Keratinocyte (primary cell): ENCODE data around the gene TBC1D30.

Experiments
- EZH2 ChIP-seq: IDR thresholded peaks from one replicate; pipeline ENCODE4 v1.6.1; 2012; ENCODE audit warnings: inconsistent platforms, mild to moderate bottlenecking, low read length, moderate library complexity
- TF ChIP-seq, protein P1 (sequence below), 3 experiments: IDR thresholded peaks in 1 of 3; conservative IDR thresholded peaks in 1 of 3; optimal IDR thresholded peaks in 1 of 3; 2 replicates in 2 of 3; 3 replicates in 1 of 3; pipeline versions ENCODE3 to v1.5.1; 2011; ENCODE audit warnings: low read length in 3 of 3, mild to moderate bottlenecking in 3 of 3, moderate library complexity in 2 of 3, control low read depth in 1 of 3, inconsistent platforms in 1 of 3; ENCODE audit not compliant: insufficient read depth in 2 of 3; ENCODE audit errors: extremely low read depth in 1 of 3

DNA sequence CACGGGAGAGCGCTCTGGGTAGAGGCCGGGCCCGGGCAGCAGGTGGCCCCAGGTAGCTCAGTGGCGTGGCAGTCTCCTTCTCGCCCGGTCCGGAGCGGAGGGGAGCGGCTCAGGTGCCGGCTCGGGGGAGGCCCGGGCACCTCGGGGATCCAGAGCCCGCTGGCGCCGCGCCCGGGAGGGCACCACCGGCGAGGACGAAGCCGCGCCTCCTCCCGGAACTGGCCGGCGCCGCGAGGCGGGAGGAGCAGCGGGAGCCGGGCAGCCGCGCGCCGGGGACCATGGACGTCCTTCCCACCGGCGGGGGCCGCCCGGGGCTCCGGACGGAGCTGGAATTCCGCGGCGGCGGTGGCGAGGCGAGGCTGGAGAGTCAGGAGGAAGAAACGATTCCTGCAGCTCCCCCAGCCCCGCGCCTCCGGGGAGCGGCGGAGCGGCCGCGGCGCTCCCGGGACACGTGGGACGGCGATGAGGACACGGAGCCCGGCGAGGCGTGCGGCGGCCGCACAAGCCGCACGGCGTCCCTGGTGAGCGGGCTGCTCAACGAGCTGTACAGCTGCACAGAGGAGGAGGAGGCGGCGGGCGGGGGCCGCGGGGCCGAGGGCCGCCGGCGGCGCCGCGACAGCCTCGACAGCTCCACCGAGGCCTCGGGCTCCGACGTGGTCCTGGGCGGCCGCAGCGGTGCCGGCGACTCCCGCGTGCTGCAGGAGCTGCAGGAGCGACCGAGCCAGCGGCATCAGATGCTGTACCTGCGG lies 43.7 kb upstream of the TBC1D30 start:
- TF ChIP-seq, protein P1, sequence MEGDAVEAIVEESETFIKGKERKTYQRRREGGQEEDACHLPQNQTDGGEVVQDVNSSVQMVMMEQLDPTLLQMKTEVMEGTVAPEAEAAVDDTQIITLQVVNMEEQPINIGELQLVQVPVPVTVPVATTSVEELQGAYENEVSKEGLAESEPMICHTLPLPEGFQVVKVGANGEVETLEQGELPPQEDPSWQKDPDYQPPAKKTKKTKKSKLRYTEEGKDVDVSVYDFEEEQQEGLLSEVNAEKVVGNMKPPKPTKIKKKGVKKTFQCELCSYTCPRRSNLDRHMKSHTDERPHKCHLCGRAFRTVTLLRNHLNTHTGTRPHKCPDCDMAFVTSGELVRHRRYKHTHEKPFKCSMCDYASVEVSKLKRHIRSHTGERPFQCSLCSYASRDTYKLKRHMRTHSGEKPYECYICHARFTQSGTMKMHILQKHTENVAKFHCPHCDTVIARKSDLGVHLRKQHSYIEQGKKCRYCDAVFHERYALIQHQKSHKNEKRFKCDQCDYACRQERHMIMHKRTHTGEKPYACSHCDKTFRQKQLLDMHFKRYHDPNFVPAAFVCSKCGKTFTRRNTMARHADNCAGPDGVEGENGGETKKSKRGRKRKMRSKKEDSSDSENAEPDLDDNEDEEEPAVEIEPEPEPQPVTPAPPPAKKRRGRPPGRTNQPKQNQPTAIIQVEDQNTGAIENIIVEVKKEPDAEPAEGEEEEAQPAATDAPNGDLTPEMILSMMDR (optimal IDR thresholded peaks at IDR 0.05 in 1 of 3, IDR thresholded peaks at IDR 0.05 in 1 of 3, conservative IDR thresholded peaks at IDR 0.05 in 1 of 3; ENCODE audit: extremely low read depth in 1 of 3, insufficient read depth in 2 of 3, low read length in 3 of 3): peak in 1 of 3 experiments; percentile 30
- peak; percentile 33 for TF ChIP-seq EZH2
